ENCODE results near the gene CLSTN1. TPM values are rescaled to one million over a fixed set of nuclear protein-coding genes. Genes with fewer than 3 reads are reported as not detected.

Gene CLSTN1
- polyA plus RNA-seq, 1 of the 3 experiments (the other 2 are of a cell fraction) = 59.6 TPM

GRCh38 chr1:9687120-9687873 is 136.5 kb downstream of the CLSTN1 start:
- Histone ChIP-seq H3K9me3 (no peaks in the 10 kb centered on the region), H3K4me3 (ENCODE audit: low read depth in 2 of 2, low read length in 1 of 2) (peak overlapping the region; percentile 63), H3K4me1 (ENCODE audit: control insufficient read depth in 1 of 2, insufficient read depth in 2 of 2, low read depth in 1 of 2, low read length in 1 of 2) (peaks cover 0 to 18% of the 10 kb centered on the region in 2 experiments; a peak in 2 of 4 replicates), H3K27ac (ENCODE audit: low read depth in 2 of 2, low read length in 1 of 2) (peak overlapping the region; percentile 46 to 71; a peak in 3 of 4 replicates), H3K36me3 (replicated peaks in 1 of 2; ENCODE audit: control insufficient read depth in 1 of 2, insufficient read depth in 2 of 2, low read length in 1 of 2) (no peaks in the 10 kb centered on the region), H4K20me1 (ENCODE audit: insufficient read depth) (no peaks in the 10 kb centered on the region), H3K27me3 (ENCODE audit: insufficient read depth) (no peaks in the 10 kb centered on the region), H3K9ac (peak overlapping the region; percentile 46; the same call in 1 of the 2 replicates), H3K79me2 (ENCODE audit: insufficient read depth) (peaks cover 3% of the 10 kb centered on the region; the same call in 1 of the 2 replicates), H3K9me2 (no peaks in the 10 kb centered on the region), H3K4me2 (peak overlapping the region; percentile 78), H2AFZ (ENCODE audit: low read depth) (peak overlapping the region; percentile 68; the same call in 1 of the 2 replicates), H3F3A (replicated peaks; ENCODE audit: insufficient read depth) (peaks cover 20% of the 10 kb centered on the region)
- 1% methylated on average over 16 of the region's 42 CpGs for WGBS (ENCODE audit: low lambda C conversion rate)
- 0 out of 2 replicates have a peak, but pooled peaks have one; percentile 7 for TF ChIP-seq SIN3A (IDR thresholded peaks at IDR 0.05; ENCODE audit: borderline replicate concordance, low read depth, low read length)
- TF ChIP-seq GABPA (IDR thresholded peaks at IDR 0.05; ENCODE audit: low read depth) = 0 out of 2 replicates have a peak, but pooled peaks have one; percentile 15
- TF ChIP-seq FOSL2 (IDR thresholded peaks at IDR 0.05; ENCODE audit: borderline replicate concordance, low read depth) = peak; percentile 66; the same call in 1 of the 2 replicates
- TF ChIP-seq, protein P1, sequence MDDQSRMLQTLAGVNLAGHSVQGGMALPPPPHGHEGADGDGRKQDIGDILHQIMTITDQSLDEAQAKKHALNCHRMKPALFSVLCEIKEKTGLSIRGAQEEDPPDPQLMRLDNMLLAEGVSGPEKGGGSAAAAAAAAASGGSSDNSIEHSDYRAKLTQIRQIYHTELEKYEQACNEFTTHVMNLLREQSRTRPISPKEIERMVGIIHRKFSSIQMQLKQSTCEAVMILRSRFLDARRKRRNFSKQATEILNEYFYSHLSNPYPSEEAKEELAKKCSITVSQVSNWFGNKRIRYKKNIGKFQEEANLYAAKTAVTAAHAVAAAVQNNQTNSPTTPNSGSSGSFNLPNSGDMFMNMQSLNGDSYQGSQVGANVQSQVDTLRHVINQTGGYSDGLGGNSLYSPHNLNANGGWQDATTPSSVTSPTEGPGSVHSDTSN (IDR thresholded peaks at IDR 0.05) = no peak
- TF ChIP-seq, protein P2, sequence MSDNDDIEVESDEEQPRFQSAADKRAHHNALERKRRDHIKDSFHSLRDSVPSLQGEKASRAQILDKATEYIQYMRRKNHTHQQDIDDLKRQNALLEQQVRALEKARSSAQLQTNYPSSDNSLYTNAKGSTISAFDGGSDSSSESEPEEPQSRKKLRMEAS (IDR thresholded peaks at IDR 0.05; ENCODE audit: low read depth) = 0 out of 2 replicates have a peak, but pooled peaks have one; percentile 19
- peak in 1 of 2 experiments; percentile 34; a peak in 1 of 4 replicates for TF ChIP-seq EP300 (IDR thresholded peaks at IDR 0.05; ENCODE audit: borderline replicate concordance in 1 of 2, low read depth in 1 of 2, low read length in 1 of 2)
- TF ChIP-seq TCF12 (IDR thresholded peaks at IDR 0.05) = peak; percentile 44
- TF ChIP-seq MXI1 (IDR thresholded peaks at IDR 0.05; ENCODE audit: low read depth, low read length) = peak; percentile 36
- TF ChIP-seq JUND (IDR thresholded peaks at IDR 0.05) = 0 out of 2 replicates have a peak, but pooled peaks have one; percentile 36
- no peak for TF ChIP-seq FOXJ3 (CRISPR knock-in tag; IDR thresholded peaks at IDR 0.05)
- TF ChIP-seq TAF1 (IDR thresholded peaks at IDR 0.05; ENCODE audit: borderline replicate concordance, low read depth, low read length) = peak; percentile 35; the same call in 1 of the 2 replicates
- TF ChIP-seq ELF1 (IDR thresholded peaks at IDR 0.05) = no peak
- ChIA-PET POLR2A (interaction anchor here (1.2 kb wide), 1 partner anchor 104 kb away, joined by 3 read pairs; no protein-coding TSS in a partner anchor), CTCF (interaction anchor here (0.9 to 1.7 kb wide), 6 partner anchors 10 to 72 kb away, joined by 3 to 12 read pairs (median 4); no protein-coding TSS in a partner anchor)
- peak; percentile 92 for DNase-seq

DNA sequence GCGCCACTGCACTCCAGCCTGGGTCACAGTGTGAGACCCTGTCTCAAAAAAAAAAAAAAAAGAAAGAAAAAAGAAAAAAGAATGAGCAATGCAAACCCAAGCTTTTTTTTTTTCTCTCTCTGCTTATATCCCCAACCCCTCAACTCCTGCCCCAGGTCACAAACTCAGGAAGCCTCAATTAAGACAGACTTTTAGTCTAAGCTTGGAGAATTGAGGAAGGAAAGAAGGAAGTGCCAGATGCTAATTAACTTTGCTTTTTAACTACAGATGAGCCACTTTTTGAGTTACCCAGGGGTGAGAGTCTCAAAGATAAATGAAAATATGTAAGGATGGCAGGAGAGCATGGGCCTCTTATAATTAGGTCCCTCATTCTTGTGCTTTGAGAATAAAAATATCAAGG is 139.0 kb downstream of the CLSTN1 start:
- no peaks in the 10 kb centered on the region for H3K79me2 ChIP-seq (ENCODE audit: insufficient read depth)
- H3K9me2 ChIP-seq = no peaks in the 10 kb centered on the region
- no peaks in the 10 kb centered on the region for H4K20me1 ChIP-seq (ENCODE audit: insufficient read depth)
- peaks cover 15% of the 10 kb centered on the region for H3F3A ChIP-seq (replicated peaks; ENCODE audit: insufficient read depth)
- no peak overlapping the region for H2AFZ ChIP-seq (ENCODE audit: low read depth)
- POLR2A ChIA-PET = no interaction called here
- no peak overlapping the region for H3K4me2 ChIP-seq
- H3K27me3 ChIP-seq (ENCODE audit: insufficient read depth) = no peaks in the 10 kb centered on the region
- H3K4me1 ChIP-seq (ENCODE audit: control insufficient read depth in 1 of 2, insufficient read depth in 2 of 2, low read depth in 1 of 2, low read length in 1 of 2) = peaks cover 0 to 15% of the 10 kb centered on the region in 2 experiments; a peak in 2 of 4 replicates
- H3K4me3 ChIP-seq (ENCODE audit: low read depth in 2 of 2, low read length in 1 of 2) = no peak overlapping the region
- 100% methylated on average over 1 of the region's 1 CpG for WGBS (ENCODE audit: low lambda C conversion rate)
- no peak overlapping the region for H3K27ac ChIP-seq (ENCODE audit: low read depth in 2 of 2, low read length in 1 of 2)
- DNase-seq = no peak
- no peaks in the 10 kb centered on the region for H3K9me3 ChIP-seq
- no peaks in the 10 kb centered on the region for H3K36me3 ChIP-seq (replicated peaks in 1 of 2; ENCODE audit: control insufficient read depth in 1 of 2, insufficient read depth in 2 of 2, low read length in 1 of 2)
- CTCF ChIA-PET = no interaction called here
- no peak overlapping the region for H3K9ac ChIP-seq
- TF ChIP-seq, protein P1 (IDR thresholded peaks at IDR 0.05) = no peak
- no peak for TF ChIP-seq FOXJ3 (CRISPR knock-in tag; IDR thresholded peaks at IDR 0.05)
- TF ChIP-seq POLR2AphosphoS5 (IDR thresholded peaks at IDR 0.05; ENCODE audit: low read depth, low read length) = no peak
- no peak for TF ChIP-seq TCF12 (IDR thresholded peaks at IDR 0.05)
- TF ChIP-seq, protein P3, sequence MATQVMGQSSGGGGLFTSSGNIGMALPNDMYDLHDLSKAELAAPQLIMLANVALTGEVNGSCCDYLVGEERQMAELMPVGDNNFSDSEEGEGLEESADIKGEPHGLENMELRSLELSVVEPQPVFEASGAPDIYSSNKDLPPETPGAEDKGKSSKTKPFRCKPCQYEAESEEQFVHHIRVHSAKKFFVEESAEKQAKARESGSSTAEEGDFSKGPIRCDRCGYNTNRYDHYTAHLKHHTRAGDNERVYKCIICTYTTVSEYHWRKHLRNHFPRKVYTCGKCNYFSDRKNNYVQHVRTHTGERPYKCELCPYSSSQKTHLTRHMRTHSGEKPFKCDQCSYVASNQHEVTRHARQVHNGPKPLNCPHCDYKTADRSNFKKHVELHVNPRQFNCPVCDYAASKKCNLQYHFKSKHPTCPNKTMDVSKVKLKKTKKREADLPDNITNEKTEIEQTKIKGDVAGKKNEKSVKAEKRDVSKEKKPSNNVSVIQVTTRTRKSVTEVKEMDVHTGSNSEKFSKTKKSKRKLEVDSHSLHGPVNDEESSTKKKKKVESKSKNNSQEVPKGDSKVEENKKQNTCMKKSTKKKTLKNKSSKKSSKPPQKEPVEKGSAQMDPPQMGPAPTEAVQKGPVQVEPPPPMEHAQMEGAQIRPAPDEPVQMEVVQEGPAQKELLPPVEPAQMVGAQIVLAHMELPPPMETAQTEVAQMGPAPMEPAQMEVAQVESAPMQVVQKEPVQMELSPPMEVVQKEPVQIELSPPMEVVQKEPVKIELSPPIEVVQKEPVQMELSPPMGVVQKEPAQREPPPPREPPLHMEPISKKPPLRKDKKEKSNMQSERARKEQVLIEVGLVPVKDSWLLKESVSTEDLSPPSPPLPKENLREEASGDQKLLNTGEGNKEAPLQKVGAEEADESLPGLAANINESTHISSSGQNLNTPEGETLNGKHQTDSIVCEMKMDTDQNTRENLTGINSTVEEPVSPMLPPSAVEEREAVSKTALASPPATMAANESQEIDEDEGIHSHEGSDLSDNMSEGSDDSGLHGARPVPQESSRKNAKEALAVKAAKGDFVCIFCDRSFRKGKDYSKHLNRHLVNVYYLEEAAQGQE (IDR thresholded peaks at IDR 0.05; ENCODE audit: low read depth, low read length) = no peak
- TF ChIP-seq FOXM1 (IDR thresholded peaks at IDR 0.05; ENCODE audit: low read depth) = no peak
- no peak for TF ChIP-seq TEAD4 (IDR thresholded peaks at IDR 0.05; ENCODE audit: borderline replicate concordance, insufficient read depth)
- no peak for TF ChIP-seq MXI1 (IDR thresholded peaks at IDR 0.05; ENCODE audit: low read depth, low read length)
- TF ChIP-seq JUND (IDR thresholded peaks at IDR 0.05) = no peak
- TF ChIP-seq FOSL2 (IDR thresholded peaks at IDR 0.05; ENCODE audit: borderline replicate concordance, low read depth) = no peak
- TF ChIP-seq, protein P4, sequence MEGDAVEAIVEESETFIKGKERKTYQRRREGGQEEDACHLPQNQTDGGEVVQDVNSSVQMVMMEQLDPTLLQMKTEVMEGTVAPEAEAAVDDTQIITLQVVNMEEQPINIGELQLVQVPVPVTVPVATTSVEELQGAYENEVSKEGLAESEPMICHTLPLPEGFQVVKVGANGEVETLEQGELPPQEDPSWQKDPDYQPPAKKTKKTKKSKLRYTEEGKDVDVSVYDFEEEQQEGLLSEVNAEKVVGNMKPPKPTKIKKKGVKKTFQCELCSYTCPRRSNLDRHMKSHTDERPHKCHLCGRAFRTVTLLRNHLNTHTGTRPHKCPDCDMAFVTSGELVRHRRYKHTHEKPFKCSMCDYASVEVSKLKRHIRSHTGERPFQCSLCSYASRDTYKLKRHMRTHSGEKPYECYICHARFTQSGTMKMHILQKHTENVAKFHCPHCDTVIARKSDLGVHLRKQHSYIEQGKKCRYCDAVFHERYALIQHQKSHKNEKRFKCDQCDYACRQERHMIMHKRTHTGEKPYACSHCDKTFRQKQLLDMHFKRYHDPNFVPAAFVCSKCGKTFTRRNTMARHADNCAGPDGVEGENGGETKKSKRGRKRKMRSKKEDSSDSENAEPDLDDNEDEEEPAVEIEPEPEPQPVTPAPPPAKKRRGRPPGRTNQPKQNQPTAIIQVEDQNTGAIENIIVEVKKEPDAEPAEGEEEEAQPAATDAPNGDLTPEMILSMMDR (IDR thresholded peaks at IDR 0.05) = no peak

Measured in SK-N-SH (cell line).